SK-N-SH (cell line): Measurements from ENCODE around the gene PSMA5. TPM values are rescaled to one million over a fixed set of nuclear protein-coding genes. Genes with fewer than 3 reads are reported as not detected.

Experiments used
- CTCF ChIA-PET: fragments of 300-600, 350-600 bp; formaldehyde crosslinking; extraction: SDS; loops from one replicate; lab custom pipeline; 2021; lab: Yijun Ruan, JAX
- POLR2A ChIA-PET: fragments of 350-600 bp; sonication (Branson Sonifier 250); formaldehyde crosslinking; extraction: SDS; loops from one replicate; lab custom pipeline; 2020; ENCODE audit warnings: antibody characterized with exemption, inconsistent platforms; lab: Yijun Ruan, JAX
- DNase-seq: peaks from one replicate; pipeline ENCODE4 v3.0.0; 2012
- H2AFZ ChIP-seq: fragments of 200-600 bp; sonication (generic); 2 replicates; pipeline ENCODE4 v1.8.1; 2016; ENCODE audit warnings: antibody characterized with exemption, mild to moderate bottlenecking, low read depth
- H3F3A ChIP-seq: fragments of 200-600 bp; sonication (generic); replicated peaks from 2 replicates; pipeline ENCODE3; 2016; ENCODE audit warnings: antibody characterized with exemption, mild to moderate bottlenecking; ENCODE audit not compliant: insufficient read depth
- H3K27ac ChIP-seq, 2 experiments: fragments of 200-500 bp in 1 of 2; fragments of 200-600 bp in 1 of 2; sonication (Bioruptor generic) in 1 of 2; sonication (generic), shearing (Covaris generic) in 1 of 2; 2 replicates each; pipeline versions ENCODE4 v1.5.1 to v1.6.1; 2014 to 2016; ENCODE audit warnings: low read depth in 2 of 2, inconsistent platforms in 1 of 2, low read length in 1 of 2, mild to moderate bottlenecking in 1 of 2, mixed read lengths in 1 of 2
- H3K27me3 ChIP-seq: fragments of 200-600 bp; sonication (generic), shearing (Covaris generic); 2 replicates; pipeline ENCODE4 v1.6.1; 2016; ENCODE audit warnings: mixed run types; ENCODE audit not compliant: insufficient read depth
- H3K36me3 ChIP-seq, 2 experiments: fragments of 200-500 bp in 1 of 2; fragments of 200-600 bp in 1 of 2; sonication (Bioruptor generic) in 1 of 2; sonication (generic) in 1 of 2; replicated peaks in 1 of 2; 2 replicates each; pipeline versions ENCODE3 to v1.5.1; 2014 to 2016; ENCODE audit warnings: low read length in 1 of 2, mild to moderate bottlenecking in 1 of 2; ENCODE audit not compliant: insufficient read depth in 2 of 2, control insufficient read depth in 1 of 2
- H3K4me1 ChIP-seq, 2 experiments: fragments of 200-500 bp in 1 of 2; fragments of 200-600 bp in 1 of 2; sonication (Bioruptor generic) in 1 of 2; sonication (generic), shearing (Covaris generic) in 1 of 2; 2 replicates each; pipeline versions ENCODE4 v1.5.1 to v1.6.1; 2014 to 2016; ENCODE audit warnings: low read depth in 1 of 2, low read length in 1 of 2, mixed run types in 1 of 2; ENCODE audit not compliant: insufficient read depth in 2 of 2, control insufficient read depth in 1 of 2
- H3K4me2 ChIP-seq: fragments of 200-600 bp; sonication (generic), shearing (Covaris generic); 2 replicates; pipeline ENCODE4 v1.6.1; 2017; ENCODE audit warnings: mixed run types
- H3K4me3 ChIP-seq, 2 experiments: fragments of 200-500 bp in 1 of 2; fragments of 200-600 bp in 1 of 2; sonication (Bioruptor generic) in 1 of 2; sonication (generic), shearing (Covaris generic) in 1 of 2; 2 replicates each; pipeline versions ENCODE4 v1.5.1 to v1.8.1; 2014 to 2016; ENCODE audit warnings: low read depth in 2 of 2, inconsistent platforms in 1 of 2, low read length in 1 of 2, mild to moderate bottlenecking in 1 of 2, mixed read lengths in 1 of 2, moderate library complexity in 1 of 2
- H3K79me2 ChIP-seq: fragments of 200-600 bp; sonication (generic); 2 replicates; pipeline ENCODE4 v1.8.1; 2017; ENCODE audit warnings: mild to moderate bottlenecking; ENCODE audit not compliant: insufficient read depth
- H3K9ac ChIP-seq: fragments of 200-600 bp; sonication (generic); 2 replicates; pipeline ENCODE4 v1.6.1; 2017; ENCODE audit warnings: mixed run types
- H3K9me2 ChIP-seq: fragments of 200-600 bp; sonication (generic); 2 replicates; pipeline ENCODE4 v1.6.1; 2017; ENCODE audit warnings: mixed run types
- H3K9me3 ChIP-seq: fragments of 200-600 bp; sonication (generic); 2 replicates; pipeline ENCODE4 v1.6.1; 2017; ENCODE audit warnings: mixed run types, mild to moderate bottlenecking, moderate library complexity
- H4K20me1 ChIP-seq: fragments of 200-600 bp; sonication (generic); 2 replicates; pipeline ENCODE4 v1.6.1; 2017; ENCODE audit warnings: mild to moderate bottlenecking, mixed run types; ENCODE audit not compliant: insufficient read depth
- ELF1 ChIP-seq: IDR thresholded peaks from 2 replicates; pipeline ENCODE4 v1.4.0; 2012
- EP300 ChIP-seq, 2 experiments: IDR thresholded peaks; 2 replicates each; pipeline versions ENCODE4 v1.4.0 to v1.6.1; 2012; ENCODE audit warnings: borderline replicate concordance in 1 of 2, low read depth in 1 of 2, low read length in 1 of 2
- EZH2phosphoT487 ChIP-seq: fragments of 200-600 bp; sonication (generic); IDR thresholded peaks from 2 replicates; pipeline ENCODE4 v1.6.1; 2017; ENCODE audit warnings: low read depth, mixed run types, mild to moderate bottlenecking, antibody characterized with exemption, moderate library complexity, borderline replicate concordance
- FOXJ3 ChIP-seq: sonication (generic); formaldehyde crosslinking; IDR thresholded peaks from 2 replicates; pipeline ENCODE4 v1.5.1; 2020; ENCODE audit warnings: mild to moderate bottlenecking, missing genetic modification reagents
- FOXM1 ChIP-seq: IDR thresholded peaks from 2 replicates; pipeline ENCODE4 v1.4.0; 2012; ENCODE audit warnings: low read depth, mild to moderate bottlenecking
- GABPA ChIP-seq: IDR thresholded peaks from 2 replicates; pipeline ENCODE4 v1.4.0; 2012; ENCODE audit warnings: low read depth, mild to moderate bottlenecking
- GATA2 ChIP-seq: sonication (generic); formaldehyde crosslinking; IDR thresholded peaks from 2 replicates; pipeline ENCODE4 v1.5.0; 2020; ENCODE audit warnings: mild to moderate bottlenecking, missing genetic modification reagents
- MAX ChIP-seq: IDR thresholded peaks from 2 replicates; pipeline ENCODE4 v1.4.0; 2012; ENCODE audit warnings: low read depth
- MXI1 ChIP-seq: IDR thresholded peaks from 2 replicates; pipeline ENCODE4 v1.6.1; 2012; ENCODE audit warnings: mild to moderate bottlenecking, low read depth, low read length, improper control_type of control experiment
- PBX3 ChIP-seq: IDR thresholded peaks from 2 replicates; pipeline ENCODE4; 2012
- REST ChIP-seq: IDR thresholded peaks from 2 replicates; pipeline ENCODE4 v1.6.1; 2012; ENCODE audit warnings: mild to moderate bottlenecking, low read depth, low read length, moderate library complexity
- RFX5 ChIP-seq: IDR thresholded peaks from 2 replicates; pipeline ENCODE4 v1.6.1; 2012; ENCODE audit warnings: mild to moderate bottlenecking, improper control_type of control experiment, low read length
- RXRA ChIP-seq: IDR thresholded peaks from 2 replicates; pipeline ENCODE4 v1.4.0; 2012; ENCODE audit warnings: low read depth, mild to moderate bottlenecking, borderline replicate concordance
- YY1 ChIP-seq: IDR thresholded peaks from 2 replicates; pipeline ENCODE4 v1.4.0; 2012; ENCODE audit warnings: low read depth, mild to moderate bottlenecking
- WGBS: methylation state at CpG from one replicate; pipeline ENCODE4 v1.1.6; 2017; ENCODE audit warnings: low lambda C conversion rate; 5-methylcytosine and 5-hydroxymethylcytosine counted together
- polyA plus RNA-seq, 3 experiments: library from polyadenylated mRNA; depleted of rRNA; stranded (reverse); fragments of >200 nt; gene quantifications; 2 replicates each; pipeline ENCODE4 v1.2.3, GENCODE V29; 2012
- TF ChIP-seq, protein P1 (sequence below): IDR thresholded peaks from 2 replicates; pipeline ENCODE4 v1.4.0; 2012; ENCODE audit warnings: low read depth, borderline replicate concordance

The PSMA5 gene
- polyA plus RNA-seq, 1 of the 3 experiments (the other 2 are of a cell fraction), result 118 TPM

DNA sequence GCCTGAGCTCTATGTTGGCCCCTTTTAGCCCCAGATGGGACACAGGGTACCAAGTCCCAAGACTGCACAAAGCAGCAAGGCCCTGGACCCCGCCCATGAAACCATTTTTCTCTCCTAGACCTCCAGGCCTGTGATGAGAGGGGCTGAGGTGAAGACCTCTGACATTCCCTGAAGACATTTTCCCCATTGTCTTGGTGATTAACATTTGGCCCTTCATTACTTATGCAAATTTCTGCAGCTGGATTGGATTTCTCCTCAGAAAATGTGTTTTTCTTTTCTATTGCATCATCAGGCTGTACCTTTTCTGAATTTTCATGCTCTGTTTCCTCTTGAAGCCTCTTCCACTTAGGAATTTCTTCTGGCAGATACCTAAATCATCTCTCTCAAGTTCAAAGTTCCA, 8.2 kb upstream of the PSMA5 start:
- no peaks in the 10 kb centered on the region for H3K9me2 ChIP-seq
- TF ChIP-seq EP300 (IDR thresholded peaks at IDR 0.05; ENCODE audit: borderline replicate concordance in 1 of 2, low read depth in 1 of 2, low read length in 1 of 2), result no peak
- TF ChIP-seq GABPA, result no peak
- no peak for TF ChIP-seq RFX5
- no peak for TF ChIP-seq FOXJ3 (CRISPR knock-in tag)
- TF ChIP-seq, protein P1, sequence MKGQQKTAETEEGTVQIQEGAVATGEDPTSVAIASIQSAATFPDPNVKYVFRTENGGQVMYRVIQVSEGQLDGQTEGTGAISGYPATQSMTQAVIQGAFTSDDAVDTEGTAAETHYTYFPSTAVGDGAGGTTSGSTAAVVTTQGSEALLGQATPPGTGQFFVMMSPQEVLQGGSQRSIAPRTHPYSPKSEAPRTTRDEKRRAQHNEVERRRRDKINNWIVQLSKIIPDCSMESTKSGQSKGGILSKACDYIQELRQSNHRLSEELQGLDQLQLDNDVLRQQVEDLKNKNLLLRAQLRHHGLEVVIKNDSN, result no peak
- no peak for TF ChIP-seq YY1
- no peak for TF ChIP-seq RXRA
- TF ChIP-seq GATA2 (CRISPR knock-in tag), result no peak
- TF ChIP-seq MXI1, result no peak
- no peak for TF ChIP-seq EZH2phosphoT487
- no peak for TF ChIP-seq FOXM1
- no peak for TF ChIP-seq REST
- TF ChIP-seq ELF1, result no peak
- no peak for TF ChIP-seq PBX3
- TF ChIP-seq MAX, result no peak
- TF ChIP-seq, all 33 proteins: peak for 0
- Histone ChIP-seq H2AFZ (no peak overlapping the region), H3K79me2 (no peaks in the 10 kb centered on the region), H3K27ac (no peak overlapping the region), H3K4me3 (no peak overlapping the region), H3K9ac (no peak overlapping the region), H4K20me1 (no peaks in the 10 kb centered on the region), H3K4me2 (no peak overlapping the region), H3K9me3 (no peaks in the 10 kb centered on the region), H3F3A (peaks cover 7% of the 10 kb centered on the region), H3K27me3 (no peaks in the 10 kb centered on the region), H3K4me1 (peaks cover 0 to 9% of the 10 kb centered on the region in 2 experiments; a peak in 1 of 4 replicates), H3K36me3 (no peaks in the 10 kb centered on the region)
- POLR2A ChIA-PET, result no interaction called here
- DNase-seq, result no peak
- WGBS, result 50% methylated on average over 1 of the region's 1 CpG
- CTCF ChIA-PET, result no interaction called here
